H9 (cell line): ENCODE results near the gene EHD3. TPM values are rescaled to one million over a fixed set of nuclear protein-coding genes. Genes with fewer than 3 reads are reported as not detected.

ENCODE experiments used
- DNase-seq: peaks from one replicate; pipeline ENCODE4 v3.0.0-alpha.2; 2017
- H2AFZ ChIP-seq: one replicate; pipeline ENCODE4 v1.6.1; 2013; ENCODE audit warnings: mild to moderate bottlenecking, low read length, control low read depth, moderate library complexity
- H2AK5ac ChIP-seq: 2 replicates; pipeline ENCODE4 v1.6.1; 2013; ENCODE audit warnings: low read length, control low read depth, mixed read lengths; ENCODE audit not compliant: insufficient read length
- H2BK120ac ChIP-seq: one replicate; pipeline ENCODE4 v1.6.1; 2013; ENCODE audit warnings: low read depth, mild to moderate bottlenecking, low read length, control low read depth, inconsistent platforms; ENCODE audit not compliant: poor library complexity, severe bottlenecking
- H2BK12ac ChIP-seq: 2 replicates; pipeline ENCODE4 v1.6.1; 2013; ENCODE audit warnings: low read length, control low read depth, mixed read lengths, low read depth; ENCODE audit not compliant: insufficient read length
- H2BK15ac ChIP-seq: 2 replicates; pipeline ENCODE4 v1.6.1; 2013; ENCODE audit warnings: low read depth, low read length, control low read depth
- H2BK20ac ChIP-seq: one replicate; pipeline ENCODE4 v1.6.1; 2013; ENCODE audit warnings: low read depth, mild to moderate bottlenecking, low read length, control low read depth, inconsistent platforms; ENCODE audit not compliant: poor library complexity, severe bottlenecking
- H2BK5ac ChIP-seq: 2 replicates; pipeline ENCODE4 v1.6.1; 2013; ENCODE audit warnings: low read length, control low read depth, mixed read lengths; ENCODE audit not compliant: insufficient read length
- H3K14ac ChIP-seq: 2 replicates; pipeline ENCODE4 v1.6.1; 2013; ENCODE audit warnings: low read length, control low read depth; ENCODE audit not compliant: insufficient read depth
- H3K18ac ChIP-seq: 2 replicates; pipeline ENCODE4 v1.6.1; 2013; ENCODE audit warnings: low read depth, mild to moderate bottlenecking, mixed read lengths, low read length, control low read depth; ENCODE audit not compliant: insufficient read length
- H3K23ac ChIP-seq: 2 replicates; pipeline ENCODE4 v1.6.1; 2013; ENCODE audit warnings: low read length, control low read depth, mixed read lengths, low read depth; ENCODE audit not compliant: insufficient read length
- H3K23me2 ChIP-seq: 2 replicates; pipeline ENCODE4 v1.6.1; 2013; ENCODE audit warnings: low read depth, mild to moderate bottlenecking, mixed read lengths, low read length, control low read depth; ENCODE audit not compliant: insufficient read length, poor library complexity, severe bottlenecking
- H3K27ac ChIP-seq: 2 replicates; pipeline ENCODE4 v1.5.1; 2013; ENCODE audit warnings: low read length, control low read depth, mixed read lengths, low read depth; ENCODE audit not compliant: insufficient read length
- H3K27me3 ChIP-seq: 2 replicates; pipeline ENCODE4 v1.6.1; 2013; ENCODE audit warnings: low read length, control low read depth, inconsistent platforms; ENCODE audit not compliant: insufficient read depth
- H3K4ac ChIP-seq: 2 replicates; pipeline ENCODE4 v1.6.1; 2013; ENCODE audit warnings: low read depth, mild to moderate bottlenecking, control low read depth, inconsistent platforms, low read length, moderate library complexity
- H3K4me1 ChIP-seq: 2 replicates; pipeline ENCODE4 v1.6.1; 2013; ENCODE audit warnings: low read length, control low read depth, inconsistent platforms; ENCODE audit not compliant: insufficient read depth
- H3K4me2 ChIP-seq: 2 replicates; pipeline ENCODE4 v1.6.1; 2013; ENCODE audit warnings: low read length, control low read depth, mixed read lengths; ENCODE audit not compliant: insufficient read length, insufficient read depth
- H3K56ac ChIP-seq: 2 replicates; pipeline ENCODE4 v1.6.1; 2013; ENCODE audit warnings: low read depth, mild to moderate bottlenecking, mixed read lengths, low read length, control low read depth; ENCODE audit not compliant: insufficient read length
- H3K79me1 ChIP-seq: 2 replicates; pipeline ENCODE4 v1.6.1; 2013; ENCODE audit warnings: low read depth, mild to moderate bottlenecking, moderate library complexity, low read length, control low read depth, inconsistent platforms; ENCODE audit not compliant: insufficient read depth, poor library complexity, severe bottlenecking
- H3K79me2 ChIP-seq: 2 replicates; pipeline ENCODE4 v1.6.1; 2013; ENCODE audit warnings: low read length, control low read depth, inconsistent platforms; ENCODE audit not compliant: insufficient read depth
- H3K9ac ChIP-seq: 2 replicates; pipeline ENCODE4 v1.6.1; 2013; ENCODE audit warnings: low read length, control low read depth, mixed read lengths; ENCODE audit not compliant: insufficient read length; ENCODE audit errors: extremely low read depth
- H3K9me3 ChIP-seq: one replicate; pipeline ENCODE4 v1.6.1; 2013; ENCODE audit warnings: low read depth, low read length, inconsistent platforms; ENCODE audit not compliant: control insufficient read depth
- H3T11ph ChIP-seq: one replicate; pipeline ENCODE4 v1.6.1; 2013; ENCODE audit warnings: mild to moderate bottlenecking, low read length, control low read depth, inconsistent platforms
- H4K20me1 ChIP-seq: one replicate; pipeline ENCODE4 v1.6.1; 2013; ENCODE audit not compliant: control insufficient read depth, insufficient read length, insufficient read depth
- H4K5ac ChIP-seq: 2 replicates; pipeline ENCODE4 v1.6.1; 2013; ENCODE audit warnings: low read depth, mild to moderate bottlenecking, mixed read lengths, low read length, control low read depth; ENCODE audit not compliant: insufficient read length
- H4K8ac ChIP-seq: replicated peaks from 2 replicates; pipeline ENCODE4 v1.6.1; 2013; ENCODE audit warnings: low read length, control low read depth, mixed read lengths, low read depth; ENCODE audit not compliant: insufficient read length
- H4K91ac ChIP-seq: 2 replicates; pipeline ENCODE4 v1.6.1; 2013; ENCODE audit warnings: low read depth, mild to moderate bottlenecking, moderate library complexity, mixed read lengths, low read length, control low read depth; ENCODE audit not compliant: insufficient read length
- H3K27ac Mint-ChIP-seq, 3 experiments: 2 replicates in 2 of 3; 3 replicates in 1 of 3; pipeline ENCODE4 v1.8.0; 2020 to 2021; ENCODE audit warnings: mixed read lengths in 3 of 3, mild to moderate bottlenecking in 1 of 3, moderate library complexity in 1 of 3
- H3K27me3 Mint-ChIP-seq: 2 replicates; pipeline ENCODE4 v1.8.0; 2021; ENCODE audit warnings: low read depth, mild to moderate bottlenecking, moderate library complexity, mixed read lengths
- H3K36me3 Mint-ChIP-seq, 3 experiments: 2 replicates in 2 of 3; 3 replicates in 1 of 3; pipeline ENCODE4 v1.8.0; 2020 to 2021; ENCODE audit warnings: low read depth in 3 of 3, mixed read lengths in 3 of 3; ENCODE audit not compliant: insufficient read depth in 1 of 3
- H3K4me1 Mint-ChIP-seq, 2 experiments: 2 replicates each; pipeline ENCODE4 v1.8.0; 2020; ENCODE audit warnings: mixed read lengths in 2 of 2
- H3K4me3 Mint-ChIP-seq, 2 experiments: 2 replicates in 1 of 2; 3 replicates in 1 of 2; pipeline ENCODE4 v1.8.0; 2020 to 2021; ENCODE audit warnings: mild to moderate bottlenecking in 2 of 2, mixed read lengths in 2 of 2, moderate library complexity in 1 of 2
- H3K9me3 Mint-ChIP-seq, 2 experiments: 2 replicates in 1 of 2; 3 replicates in 1 of 2; pipeline ENCODE4 v1.8.0; 2020; ENCODE audit warnings: mild to moderate bottlenecking in 2 of 2, mixed read lengths in 2 of 2, moderate library complexity in 1 of 2
- CTCF ChIP-seq: fragments of 200-600 bp; sonication (generic); conservative IDR thresholded peaks from 3 replicates; pipeline ENCODE4 v1.8.0; 2021; ENCODE audit warnings: antibody characterized with exemption, mild to moderate bottlenecking
- WGBS: extraction: QIAGEN DNeasy Blood & Tissue Kit; methylation state at CpG from one replicate; pipeline ENCODE4 v1.1.7; 2013; ENCODE audit warnings: missing lambda C conversion rate, low lambda C conversion rate, mixed read lengths; ENCODE audit not compliant: insufficient read length; ENCODE audit errors: extremely low coverage; 5-methylcytosine and 5-hydroxymethylcytosine counted together
- total RNA-seq: library from RNA; stranded (reverse); gene quantifications from 2 replicates; pipeline ENCODE4 v1.2.1, GENCODE V29; 2021

Gene EHD3
- total RNA-seq, 1 experiment from 2014 or later, result 8.3 TPM

- H3K27ac ChIP-seq, result no peak overlapping the region
- no peak overlapping the region for H3K14ac ChIP-seq
- H2AFZ ChIP-seq, result no peak overlapping the region
- H3K56ac ChIP-seq, result no peak overlapping the region
- H4K20me1 ChIP-seq, result no peaks in the 10 kb centered on the region
- no peak overlapping the region for H3K4ac ChIP-seq
- no CpG with 5 or more reads among the region's 2 CpGs for WGBS
- no peak for DNase-seq
- no peak overlapping the region for H3K9ac ChIP-seq
- H3K18ac ChIP-seq, result no peak overlapping the region
- no peak overlapping the region for H4K5ac ChIP-seq
- TF ChIP-seq CTCF, result no peak
- H3K23ac ChIP-seq, result no peak overlapping the region
- no peak overlapping the region for H2BK12ac ChIP-seq
- H3K23me2 ChIP-seq, result no peaks in the 10 kb centered on the region
- Mint-ChIP-seq H3K9me3 (peaks cover 6 to 14% of the 10 kb centered on the region in 2 experiments; a peak in 2 of 5 replicates), H3K27me3 (no peaks in the 10 kb centered on the region), H3K27ac (no peak overlapping the region; a peak in 1 of 7 replicates), H3K4me3 (no peak overlapping the region), H3K4me1 (peaks cover 10 to 11% of the 10 kb centered on the region in 2 experiments), H3K36me3 (peaks cover 0 to 8% (median 0%) of the 10 kb centered on the region in 3 experiments; a peak in 3 of 7 replicates)
- no peak overlapping the region for H2BK120ac ChIP-seq
- H2BK15ac ChIP-seq, result no peak overlapping the region
- no peak overlapping the region for H3K4me2 ChIP-seq
- H2BK5ac ChIP-seq, result no peak overlapping the region
- no peaks in the 10 kb centered on the region for H3K9me3 ChIP-seq
- H3K27me3 ChIP-seq, result no peaks in the 10 kb centered on the region
- H3K4me1 ChIP-seq, result no peaks in the 10 kb centered on the region
- no peak overlapping the region for H2BK20ac ChIP-seq
- no peak overlapping the region for H4K8ac ChIP-seq
- H3T11ph ChIP-seq, result no peak overlapping the region
- H2AK5ac ChIP-seq, result no peak overlapping the region
- H3K79me1 ChIP-seq, result no peaks in the 10 kb centered on the region
- H3K79me2 ChIP-seq, result no peaks in the 10 kb centered on the region
- no peak overlapping the region for H4K91ac ChIP-seq
Measured at GRCh38 chr2:31304816-31305215, 70.9 kb downstream of the EHD3 start.
